ENCODE measurements around the gene TCF7.

Gene TCF7

GRCh38 chr5:134112726-134113362 lies 1.6 kb upstream of the TCF7 start:
- peaks cover 6 to 8% of the 10 kb centered on the region in 2 donors for H3K27me3 ChIP-seq (ENCODE audit: control insufficient read depth in 1 of 2, insufficient read depth in 2 of 2, low read length in 2 of 2)
- peaks cover 3 to 20% of the 10 kb centered on the region in 2 donors for H3K4me1 ChIP-seq (ENCODE audit: control insufficient read depth in 1 of 2, insufficient read depth in 2 of 2, low read length in 2 of 2)
- no peaks in the 10 kb centered on the region for H3K9me3 ChIP-seq (ENCODE audit: control insufficient read depth in 1 of 2, low read length in 2 of 2)
- no peak overlapping the region for H3K27ac ChIP-seq (ENCODE audit: low read depth, low read length)
- no peak overlapping the region for H3K9ac ChIP-seq (ENCODE audit: low read depth in 1 of 2, low read length in 2 of 2)
- H3K4me3 ChIP-seq (ENCODE audit: low read depth in 1 of 2, low read length in 2 of 2): no peak overlapping the region
- peaks cover 0 to 5% of the 10 kb centered on the region in 2 donors for H3K36me3 ChIP-seq (ENCODE audit: control insufficient read depth in 1 of 2, insufficient read depth in 2 of 2, low read length in 2 of 2)

GRCh38 chr5:134113363-134113889 lies 1.1 kb upstream of the TCF7 start:
- Histone ChIP-seq H3K27ac (ENCODE audit: low read depth, low read length) (no peak overlapping the region), H3K4me3 (ENCODE audit: low read depth in 1 of 2, low read length in 2 of 2) (peak overlapping the region; percentile 84 to 87), H3K9me3 (ENCODE audit: control insufficient read depth in 1 of 2, low read length in 2 of 2) (no peaks in the 10 kb centered on the region), H3K27me3 (ENCODE audit: control insufficient read depth in 1 of 2, insufficient read depth in 2 of 2, low read length in 2 of 2) (peaks cover 6 to 8% of the 10 kb centered on the region in 2 donors), H3K4me1 (ENCODE audit: control insufficient read depth in 1 of 2, insufficient read depth in 2 of 2, low read length in 2 of 2) (peaks cover 6 to 20% of the 10 kb centered on the region in 2 donors), H3K36me3 (ENCODE audit: control insufficient read depth in 1 of 2, insufficient read depth in 2 of 2, low read length in 2 of 2) (peaks cover 0 to 5% of the 10 kb centered on the region in 2 donors), H3K9ac (ENCODE audit: low read depth in 1 of 2, low read length in 2 of 2) (peak overlapping the region in 1 of 2 donors; percentile 73)

DNA sequence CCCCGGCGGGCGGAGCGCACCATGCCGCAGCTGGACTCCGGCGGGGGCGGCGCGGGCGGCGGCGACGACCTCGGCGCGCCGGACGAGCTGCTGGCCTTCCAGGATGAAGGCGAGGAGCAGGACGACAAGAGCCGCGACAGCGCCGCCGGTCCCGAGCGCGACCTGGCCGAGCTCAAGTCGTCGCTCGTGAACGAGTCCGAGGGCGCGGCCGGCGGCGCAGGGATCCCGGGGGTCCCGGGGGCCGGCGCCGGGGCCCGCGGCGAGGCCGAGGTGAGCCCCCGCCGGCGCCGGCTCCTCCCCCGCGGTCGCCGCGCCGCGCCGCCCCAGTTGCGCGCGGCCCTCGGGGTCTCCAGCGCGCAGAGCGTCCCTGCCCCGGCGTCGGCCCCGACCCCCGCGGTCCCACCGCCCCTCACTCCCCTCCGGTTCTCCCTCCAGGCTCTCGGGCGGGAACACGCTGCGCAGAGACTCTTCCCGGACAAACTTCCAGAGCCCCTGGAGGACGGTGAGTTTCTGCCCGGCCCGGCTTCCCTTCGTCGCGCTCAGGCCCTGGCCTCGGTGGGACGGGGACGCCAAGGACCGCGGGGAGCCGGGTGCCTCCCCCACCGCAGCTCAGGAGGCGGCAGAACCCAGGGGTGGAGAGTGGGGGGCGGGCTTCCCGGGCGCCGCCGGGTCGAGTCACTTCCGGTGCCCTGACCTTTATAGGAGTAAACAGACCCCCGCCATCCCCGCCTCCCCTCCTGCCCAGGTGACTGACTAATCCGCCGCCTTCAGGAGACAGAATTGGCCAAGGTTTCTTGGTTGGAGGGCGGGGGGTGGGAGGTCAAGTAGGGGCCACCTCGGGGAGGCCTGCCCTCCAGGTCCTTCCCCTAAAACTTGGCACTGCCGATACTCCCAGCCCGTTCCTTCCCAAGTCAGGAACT lies 665 bp downstream of the TCF7 start:
- H3K27me3 ChIP-seq (ENCODE audit: control insufficient read depth in 1 of 2, insufficient read depth in 2 of 2, low read length in 2 of 2): peaks cover 5 to 6% of the 10 kb centered on the region in 2 donors
- H3K27ac ChIP-seq (ENCODE audit: low read depth, low read length): no peak overlapping the region
- H3K36me3 ChIP-seq (ENCODE audit: control insufficient read depth in 1 of 2, insufficient read depth in 2 of 2, low read length in 2 of 2): peaks cover 0 to 7% of the 10 kb centered on the region in 2 donors
- peak overlapping the region; percentile 58 to 62 for H3K4me3 ChIP-seq (ENCODE audit: low read depth in 1 of 2, low read length in 2 of 2)
- H3K9ac ChIP-seq (ENCODE audit: low read depth in 1 of 2, low read length in 2 of 2): peak overlapping the region in 1 of 2 donors; percentile 14
- H3K9me3 ChIP-seq (ENCODE audit: control insufficient read depth in 1 of 2, low read length in 2 of 2): no peaks in the 10 kb centered on the region
- H3K4me1 ChIP-seq (ENCODE audit: control insufficient read depth in 1 of 2, insufficient read depth in 2 of 2, low read length in 2 of 2): peaks cover 9 to 20% of the 10 kb centered on the region in 2 donors

GRCh38 chr5:134115806-134116175 lies 1.3 kb downstream of the TCF7 start:
- peaks cover 0 to 13% of the 10 kb centered on the region in 2 donors for H3K36me3 ChIP-seq (ENCODE audit: control insufficient read depth in 1 of 2, insufficient read depth in 2 of 2, low read length in 2 of 2)
- peak overlapping the region; percentile 58 to 62 for H3K4me3 ChIP-seq (ENCODE audit: low read depth in 1 of 2, low read length in 2 of 2)
- H3K27me3 ChIP-seq (ENCODE audit: control insufficient read depth in 1 of 2, insufficient read depth in 2 of 2, low read length in 2 of 2): peaks cover 5 to 6% of the 10 kb centered on the region in 2 donors
- peaks cover 9 to 20% of the 10 kb centered on the region in 2 donors for H3K4me1 ChIP-seq (ENCODE audit: control insufficient read depth in 1 of 2, insufficient read depth in 2 of 2, low read length in 2 of 2)
- peak overlapping the region in 1 of 2 donors; percentile 14 for H3K9ac ChIP-seq (ENCODE audit: low read depth in 1 of 2, low read length in 2 of 2)
- H3K9me3 ChIP-seq (ENCODE audit: control insufficient read depth in 1 of 2, low read length in 2 of 2): no peaks in the 10 kb centered on the region
- no peak overlapping the region for H3K27ac ChIP-seq (ENCODE audit: low read depth, low read length)

GRCh38 chr5:134116286-134116685 lies 1.8 kb downstream of the TCF7 start:
- Histone ChIP-seq H3K4me3 (ENCODE audit: low read depth in 1 of 2, low read length in 2 of 2) (peak overlapping the region; percentile 58 to 62), H3K9me3 (ENCODE audit: control insufficient read depth in 1 of 2, low read length in 2 of 2) (no peaks in the 10 kb centered on the region), H3K36me3 (ENCODE audit: control insufficient read depth in 1 of 2, insufficient read depth in 2 of 2, low read length in 2 of 2) (peaks cover 0 to 13% of the 10 kb centered on the region in 2 donors), H3K27ac (ENCODE audit: low read depth, low read length) (no peak overlapping the region), H3K9ac (ENCODE audit: low read depth in 1 of 2, low read length in 2 of 2) (peak overlapping the region in 1 of 2 donors; percentile 14), H3K4me1 (ENCODE audit: control insufficient read depth in 1 of 2, insufficient read depth in 2 of 2, low read length in 2 of 2) (peaks cover 9 to 20% of the 10 kb centered on the region in 2 donors), H3K27me3 (ENCODE audit: control insufficient read depth in 1 of 2, insufficient read depth in 2 of 2, low read length in 2 of 2) (peaks cover 5 to 6% of the 10 kb centered on the region in 2 donors)

- peaks cover 9 to 20% of the 10 kb centered on the region in 2 donors for H3K4me1 ChIP-seq (ENCODE audit: control insufficient read depth in 1 of 2, insufficient read depth in 2 of 2, low read length in 2 of 2)
- H3K27me3 ChIP-seq (ENCODE audit: control insufficient read depth in 1 of 2, insufficient read depth in 2 of 2, low read length in 2 of 2): peaks cover 5 to 6% of the 10 kb centered on the region in 2 donors
- peak overlapping the region in 1 of 2 donors; percentile 28 for H3K4me3 ChIP-seq (ENCODE audit: low read depth in 1 of 2, low read length in 2 of 2)
- H3K27ac ChIP-seq (ENCODE audit: low read depth, low read length): no peak overlapping the region
- H3K9me3 ChIP-seq (ENCODE audit: control insufficient read depth in 1 of 2, low read length in 2 of 2): no peaks in the 10 kb centered on the region
- H3K9ac ChIP-seq (ENCODE audit: low read depth in 1 of 2, low read length in 2 of 2): no peak overlapping the region
- H3K36me3 ChIP-seq (ENCODE audit: control insufficient read depth in 1 of 2, insufficient read depth in 2 of 2, low read length in 2 of 2): peaks cover 0 to 13% of the 10 kb centered on the region in 2 donors
Measured at GRCh38 chr5:134116789-134117761, 2.6 kb downstream of the TCF7 start.

- Histone ChIP-seq H3K4me1 (ENCODE audit: control insufficient read depth in 1 of 2, insufficient read depth in 2 of 2, low read length in 2 of 2) (peaks cover 9 to 23% of the 10 kb centered on the region in 2 donors), H3K9me3 (ENCODE audit: control insufficient read depth in 1 of 2, low read length in 2 of 2) (no peaks in the 10 kb centered on the region), H3K9ac (ENCODE audit: low read depth in 1 of 2, low read length in 2 of 2) (peak overlapping the region in 1 of 2 donors; percentile 17), H3K36me3 (ENCODE audit: control insufficient read depth in 1 of 2, insufficient read depth in 2 of 2, low read length in 2 of 2) (peaks cover 0 to 17% of the 10 kb centered on the region in 2 donors), H3K4me3 (ENCODE audit: low read depth in 1 of 2, low read length in 2 of 2) (no peak overlapping the region), H3K27me3 (ENCODE audit: control insufficient read depth in 1 of 2, insufficient read depth in 2 of 2, low read length in 2 of 2) (peaks cover 4 to 6% of the 10 kb centered on the region in 2 donors), H3K27ac (ENCODE audit: low read depth, low read length) (no peak overlapping the region)
Measured at GRCh38 chr5:134118212-134118835, 3.8 kb downstream of the TCF7 start.

DNA sequence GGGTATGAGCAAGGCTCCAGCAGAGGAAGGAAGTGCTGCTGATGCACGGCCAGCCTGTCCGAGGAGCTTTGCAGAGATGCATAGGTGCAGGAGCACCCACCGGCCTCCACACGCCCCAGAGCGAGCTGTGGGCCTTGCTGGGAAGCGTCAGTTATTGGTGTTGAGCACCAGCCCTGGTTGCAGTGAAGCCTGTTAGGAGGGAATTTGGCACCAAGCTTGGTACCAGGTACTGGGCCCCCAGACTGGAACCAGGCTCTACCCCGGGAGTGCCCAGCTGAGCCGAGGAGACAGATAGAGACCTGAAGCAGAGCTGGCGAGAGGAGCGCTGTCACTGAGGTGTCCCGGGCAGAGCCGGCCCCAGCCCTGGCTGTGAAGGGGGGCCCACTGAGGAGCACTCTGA lies 5.2 kb downstream of the TCF7 start:
- Histone ChIP-seq H3K9me3 (ENCODE audit: control insufficient read depth in 1 of 2, low read length in 2 of 2) (no peaks in the 10 kb centered on the region), H3K36me3 (ENCODE audit: control insufficient read depth in 1 of 2, insufficient read depth in 2 of 2, low read length in 2 of 2) (peaks cover 0 to 23% of the 10 kb centered on the region in 2 donors), H3K27ac (ENCODE audit: low read depth, low read length) (no peak overlapping the region), H3K4me3 (ENCODE audit: low read depth in 1 of 2, low read length in 2 of 2) (peak overlapping the region in 1 of 2 donors; percentile 15), H3K27me3 (ENCODE audit: control insufficient read depth in 1 of 2, insufficient read depth in 2 of 2, low read length in 2 of 2) (no peaks in the 10 kb centered on the region), H3K4me1 (ENCODE audit: control insufficient read depth in 1 of 2, insufficient read depth in 2 of 2, low read length in 2 of 2) (peaks cover 5 to 13% of the 10 kb centered on the region in 2 donors), H3K9ac (ENCODE audit: low read depth in 1 of 2, low read length in 2 of 2) (no peak overlapping the region)
